Neural progenitor cell (in vitro differentiated cells): ENCODE data around the gene ATF7IP2. TPM values are rescaled to one million over a fixed set of nuclear protein-coding genes. Genes with fewer than 3 reads are reported as not detected.
"Not testable (repeated sequence)": the region's sequence is repeated elsewhere in the genome, so short reads cannot be mapped to it uniquely, and the experiment has no call there.

Experiments
- DNase-seq: peaks from one replicate; pipeline ENCODE4 v3.0.0-alpha.2; 2016; ENCODE audit warnings: low spot score
- H2AFZ ChIP-seq: fragments of 200-600 bp; sonication (generic); replicated peaks from 2 replicates; pipeline ENCODE4 v1.6.1; 2016; ENCODE audit warnings: antibody characterized with exemption
- H3F3A ChIP-seq: fragments of 200-600 bp; sonication (generic); 2 replicates; pipeline ENCODE4 v1.6.1; 2016; ENCODE audit warnings: antibody characterized with exemption, low read depth
- H3K27ac ChIP-seq: fragments of 200-600 bp; sonication (generic); 2 replicates; pipeline ENCODE4 v1.5.1; 2016; ENCODE audit warnings: mild to moderate bottlenecking
- H3K27me3 ChIP-seq: fragments of 200-600 bp; sonication (generic); 2 replicates; pipeline ENCODE4 v1.6.1; 2016; ENCODE audit warnings: mild to moderate bottlenecking, moderate library complexity
- H3K36me3 ChIP-seq: fragments of 200-600 bp; sonication (generic); 2 replicates; pipeline ENCODE4 v1.5.1; 2016
- H3K4me1 ChIP-seq: fragments of 200-600 bp; sonication (generic); 2 replicates; pipeline ENCODE4 v1.6.1; 2016; ENCODE audit warnings: mixed run types
- H3K4me2 ChIP-seq: fragments of 200-600 bp; sonication (generic); 2 replicates; pipeline ENCODE4 v1.6.1; 2016
- H3K4me3 ChIP-seq: fragments of 200-600 bp; sonication (generic); 2 replicates; pipeline ENCODE4 v1.5.1; 2016
- H3K79me2 ChIP-seq: fragments of 200-600 bp; sonication (generic); 2 replicates; pipeline ENCODE4 v1.6.1; 2016; ENCODE audit warnings: low read depth
- H3K9ac ChIP-seq: fragments of 200-600 bp; sonication (generic); 2 replicates; pipeline ENCODE4 v1.6.1; 2016
- H3K9me3 ChIP-seq: fragments of 200-600 bp; sonication (generic); 2 replicates; pipeline ENCODE4 v1.5.1; 2016; ENCODE audit warnings: low read depth
- H4K20me1 ChIP-seq: fragments of 200-600 bp; sonication (generic); 2 replicates; pipeline ENCODE4 v1.6.1; 2016; ENCODE audit warnings: low read depth
- H3K27ac Mint-ChIP-seq: 3 replicates; pipeline ENCODE4 v1.8.0; 2021; ENCODE audit warnings: mixed read lengths
- H3K27me3 Mint-ChIP-seq: 2 replicates; pipeline ENCODE4 v1.8.0; 2022; ENCODE audit warnings: low read depth, mild to moderate bottlenecking, inconsistent platforms, moderate library complexity, mixed read lengths; ENCODE audit not compliant: insufficient read depth
- H3K36me3 Mint-ChIP-seq: 3 replicates; pipeline ENCODE4 v1.8.0; 2021; ENCODE audit warnings: mixed read lengths
- H3K4me1 Mint-ChIP-seq: 3 replicates; pipeline ENCODE4 v1.8.0; 2021; ENCODE audit warnings: mixed read lengths
- H3K4me3 Mint-ChIP-seq: 3 replicates; pipeline ENCODE4 v1.8.0; 2021; ENCODE audit warnings: mild to moderate bottlenecking, moderate library complexity, mixed read lengths
- H3K9me3 Mint-ChIP-seq: 3 replicates; pipeline ENCODE4 v1.8.0; 2020; ENCODE audit warnings: mixed read lengths
- CTCF ChIP-seq: fragments of 200-600 bp; sonication (generic); IDR thresholded peaks from 2 replicates; pipeline ENCODE4 v1.5.1; 2017; ENCODE audit warnings: antibody characterized with exemption, mild to moderate bottlenecking
- EZH2 ChIP-seq: fragments of 200-600 bp; sonication (generic); IDR thresholded peaks from 2 replicates; pipeline ENCODE4 v1.6.1; 2017; ENCODE audit warnings: antibody characterized with exemption, mild to moderate bottlenecking, moderate library complexity
- EZH2phosphoT487 ChIP-seq: fragments of 200-600 bp; sonication (generic); IDR thresholded peaks from 2 replicates; pipeline ENCODE4 v1.6.1; 2017; ENCODE audit warnings: antibody characterized with exemption
- total RNA-seq: library from RNA; depleted of rRNA; stranded (reverse); fragments of >200 nt; gene quantifications from 2 replicates; pipeline ENCODE4 v1.2.3, GENCODE V29; 2015; ENCODE audit warnings: low replicate concordance

The ATF7IP2 gene
- total RNA-seq, 1 donor from 2014 or later, result 31.0 TPM

- Histone ChIP-seq H3K79me2 (no peaks in the 10 kb centered on the region), H3K4me1 (no peaks in the 10 kb centered on the region), H3K27ac (no peak overlapping the region), H4K20me1 (no peaks in the 10 kb centered on the region), H3K9me3 (no peaks in the 10 kb centered on the region), H3K36me3 (no peaks in the 10 kb centered on the region), H3K4me2 (no peak overlapping the region), H3F3A (no peaks in the 10 kb centered on the region), H3K27me3 (no peaks in the 10 kb centered on the region), H2AFZ (no peak overlapping the region), H3K4me3 (no peak overlapping the region), H3K9ac (no peak overlapping the region)
- Mint-ChIP-seq H3K27me3 (no peaks in the 10 kb centered on the region), H3K27ac (no peak overlapping the region), H3K36me3 (peaks cover 5% of the 10 kb centered on the region), H3K4me1 (no peaks in the 10 kb centered on the region), H3K9me3 (no peaks in the 10 kb centered on the region), H3K4me3 (no peak overlapping the region)
- no peak for DNase-seq
- TF ChIP-seq EZH2phosphoT487 (no peak), EZH2 (no peak), CTCF (no peak)
Observed at GRCh38 chr16:10428433-10429168, 42.7 kb downstream of the ATF7IP2 start.

DNA sequence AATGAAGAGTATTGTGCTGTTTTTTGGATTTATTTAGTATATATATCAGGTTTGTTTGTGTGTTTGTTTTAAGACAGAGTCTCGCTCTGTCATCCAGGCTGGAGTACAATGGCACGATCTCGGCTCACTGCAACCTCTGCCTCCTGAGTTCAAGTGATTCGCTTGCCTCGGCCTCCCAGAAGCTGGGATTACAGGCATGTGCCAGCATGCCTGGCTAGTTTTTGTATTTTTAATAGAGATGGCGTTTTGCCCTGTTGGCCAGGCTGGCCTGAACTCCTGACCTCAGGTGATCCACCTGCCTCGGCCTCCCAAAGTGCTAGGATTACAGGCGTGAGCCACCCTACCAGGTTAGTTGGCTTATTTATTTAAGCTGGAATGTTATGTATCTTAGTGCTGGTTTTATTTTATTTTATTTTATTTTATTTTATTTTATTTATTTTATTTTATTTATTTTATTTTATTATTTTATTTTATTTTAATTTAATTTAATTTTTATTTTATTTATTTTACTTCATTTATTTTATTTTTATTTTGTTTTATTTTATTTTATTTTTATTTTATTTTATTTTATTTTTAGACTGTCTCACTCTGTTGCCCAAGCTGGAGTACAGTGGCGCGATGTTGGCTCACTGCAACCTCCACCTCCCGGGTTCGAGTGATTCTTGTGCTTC lies 43.6 kb downstream of the ATF7IP2 start:
- not testable (repeated sequence) for DNase-seq, H3K27ac Mint-ChIP-seq, H3K27ac ChIP-seq, H3K4me1 Mint-ChIP-seq, H3K36me3 ChIP-seq, H3K4me1 ChIP-seq, H3K4me3 ChIP-seq, H3K79me2 ChIP-seq, H3K27me3 Mint-ChIP-seq, H3K9ac ChIP-seq, H3K36me3 Mint-ChIP-seq, H3K4me2 ChIP-seq, H3K4me3 Mint-ChIP-seq, H3K9me3 Mint-ChIP-seq, H3F3A ChIP-seq, H3K27me3 ChIP-seq, H4K20me1 ChIP-seq, H2AFZ ChIP-seq, H3K9me3 ChIP-seq

GRCh38 chr16:10441726-10442125 lies 55.9 kb downstream of the ATF7IP2 start:
- Histone ChIP-seq H3K9ac (no peak overlapping the region), H3K9me3 (no peaks in the 10 kb centered on the region), H3K4me2 (no peak overlapping the region), H3K4me1 (peaks cover 3% of the 10 kb centered on the region), H3K36me3 (no peaks in the 10 kb centered on the region), H2AFZ (no peak overlapping the region), H4K20me1 (no peaks in the 10 kb centered on the region), H3K4me3 (no peak overlapping the region), H3K27me3 (no peaks in the 10 kb centered on the region), H3F3A (peaks cover 3% of the 10 kb centered on the region), H3K79me2 (no peaks in the 10 kb centered on the region), H3K27ac (no peak overlapping the region)
- no peak for DNase-seq
- H3K27me3 Mint-ChIP-seq, result peaks cover 6% of the 10 kb centered on the region
- peaks cover 52% of the 10 kb centered on the region for H3K36me3 Mint-ChIP-seq
- TF ChIP-seq EZH2phosphoT487 (no peak), CTCF (no peak), EZH2 (no peak)
- no peak overlapping the region for H3K27ac Mint-ChIP-seq
- peaks cover 22% of the 10 kb centered on the region for H3K9me3 Mint-ChIP-seq
- H3K4me3 Mint-ChIP-seq, result no peak overlapping the region
- no peaks in the 10 kb centered on the region for H3K4me1 Mint-ChIP-seq

DNA sequence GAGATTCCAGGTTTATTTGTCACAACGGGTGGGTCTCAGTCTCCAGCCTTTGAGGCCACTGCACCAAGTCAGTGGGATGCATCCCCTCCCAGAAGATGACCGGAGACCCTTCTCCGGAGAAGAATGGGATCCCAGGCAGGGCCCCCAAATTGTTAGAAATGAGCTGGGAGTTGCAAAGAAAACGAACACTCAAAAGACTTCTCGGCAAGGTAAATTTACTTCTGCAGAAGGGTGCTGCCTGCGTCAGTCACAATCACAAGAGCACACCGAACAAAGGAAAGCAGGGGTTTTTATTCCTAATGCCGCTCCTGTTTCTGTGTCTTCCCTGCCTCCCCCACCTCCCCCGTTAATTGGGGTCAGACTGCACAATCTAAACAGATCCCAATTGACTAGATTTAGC lies 61.4 kb downstream of the ATF7IP2 start:
- Histone ChIP-seq H3K27ac (peak overlapping the region; percentile 84), H3K36me3 (peaks cover 3% of the 10 kb centered on the region), H3K9me3 (no peaks in the 10 kb centered on the region), H4K20me1 (no peaks in the 10 kb centered on the region), H3K4me1 (peaks cover 11% of the 10 kb centered on the region), H3K27me3 (no peaks in the 10 kb centered on the region), H2AFZ (no peak overlapping the region), H3K9ac (no peak overlapping the region), H3F3A (peaks cover 16% of the 10 kb centered on the region), H3K4me2 (peak overlapping the region; percentile 48), H3K4me3 (peak overlapping the region; percentile 5), H3K79me2 (no peaks in the 10 kb centered on the region)
- H3K27ac Mint-ChIP-seq, result no peak overlapping the region
- peaks cover 20% of the 10 kb centered on the region for H3K9me3 Mint-ChIP-seq
- H3K4me3 Mint-ChIP-seq, result no peak overlapping the region
- TF ChIP-seq CTCF (no peak), EZH2 (no peak), EZH2phosphoT487 (no peak)
- peak; percentile 64 for DNase-seq
- peaks cover 69% of the 10 kb centered on the region for H3K36me3 Mint-ChIP-seq
- no peaks in the 10 kb centered on the region for H3K27me3 Mint-ChIP-seq
- no peaks in the 10 kb centered on the region for H3K4me1 Mint-ChIP-seq

DNA sequence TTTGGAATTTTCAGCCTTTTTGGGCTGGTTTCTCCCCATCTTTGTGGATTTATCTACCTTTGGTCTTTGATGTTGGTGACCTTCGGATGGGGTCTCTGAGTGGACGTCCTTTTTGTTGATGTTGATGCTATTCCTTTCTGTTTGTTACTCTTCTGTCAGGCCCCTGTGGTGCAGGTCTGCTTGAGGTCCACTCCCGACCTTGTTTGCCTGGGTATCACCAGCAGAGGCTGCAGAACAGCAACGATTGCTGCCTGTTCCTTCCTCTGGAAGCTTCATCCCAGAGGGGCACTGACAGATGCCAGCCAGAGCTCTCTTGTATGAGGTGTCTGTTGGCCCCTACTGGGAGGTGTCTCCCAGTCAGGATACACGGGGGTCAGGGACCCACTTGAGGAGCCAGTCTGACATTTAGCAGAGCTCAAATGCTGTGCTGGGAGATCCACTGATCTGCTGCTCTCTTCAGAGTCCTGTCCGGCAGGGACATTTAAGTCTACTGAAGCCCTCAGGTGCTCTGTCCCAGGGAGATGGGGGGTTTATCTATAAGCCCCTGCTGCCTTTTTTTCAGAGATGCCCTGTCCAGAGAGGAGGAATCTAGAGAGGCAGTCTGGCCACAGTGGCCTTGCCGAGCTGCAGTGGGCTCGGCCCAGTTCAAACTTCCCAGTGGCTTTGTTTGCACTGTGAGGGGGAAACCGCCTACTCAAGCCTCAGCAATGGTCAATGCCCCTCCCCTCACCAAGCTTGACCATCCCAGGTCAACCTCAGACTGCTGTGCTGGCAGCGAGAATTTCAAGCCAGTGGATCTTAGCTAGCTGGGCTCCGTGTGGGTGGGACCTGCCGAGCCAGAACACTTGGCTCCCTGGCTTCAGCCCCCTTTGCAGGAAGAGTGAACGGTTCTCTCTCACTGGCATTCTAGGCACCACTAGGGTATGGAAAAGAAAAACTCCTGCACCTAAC lies 66.6 kb downstream of the ATF7IP2 start:
- H3K9me3 Mint-ChIP-seq, H3K27ac Mint-ChIP-seq, DNase-seq, H2AFZ ChIP-seq, H3K4me3 ChIP-seq, H3F3A ChIP-seq, H3K36me3 ChIP-seq, H3K79me2 ChIP-seq, H3K4me2 ChIP-seq, H3K27me3 Mint-ChIP-seq, H3K27me3 ChIP-seq, H3K27ac ChIP-seq, H3K4me3 Mint-ChIP-seq, H4K20me1 ChIP-seq, H3K4me1 Mint-ChIP-seq, H3K4me1 ChIP-seq, H3K9me3 ChIP-seq, H3K9ac ChIP-seq: not testable (repeated sequence)
- peaks cover 35% of the 10 kb centered on the region for H3K36me3 Mint-ChIP-seq
